ENCODE data around the gene RGMB. TPM values are rescaled to one million over a fixed set of nuclear protein-coding genes. Genes with fewer than 3 reads are reported as not detected.
A peak's percentile ranks its signal among the peaks of the same experiment; 100 is the strongest.

The RGMB gene, protein sequence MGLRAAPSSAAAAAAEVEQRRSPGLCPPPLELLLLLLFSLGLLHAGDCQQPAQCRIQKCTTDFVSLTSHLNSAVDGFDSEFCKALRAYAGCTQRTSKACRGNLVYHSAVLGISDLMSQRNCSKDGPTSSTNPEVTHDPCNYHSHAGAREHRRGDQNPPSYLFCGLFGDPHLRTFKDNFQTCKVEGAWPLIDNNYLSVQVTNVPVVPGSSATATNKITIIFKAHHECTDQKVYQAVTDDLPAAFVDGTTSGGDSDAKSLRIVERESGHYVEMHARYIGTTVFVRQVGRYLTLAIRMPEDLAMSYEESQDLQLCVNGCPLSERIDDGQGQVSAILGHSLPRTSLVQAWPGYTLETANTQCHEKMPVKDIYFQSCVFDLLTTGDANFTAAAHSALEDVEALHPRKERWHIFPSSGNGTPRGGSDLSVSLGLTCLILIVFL
- 4.3 and 4.7 TPM in 2 replicates for polyA plus RNA-seq (2013)

DNA sequence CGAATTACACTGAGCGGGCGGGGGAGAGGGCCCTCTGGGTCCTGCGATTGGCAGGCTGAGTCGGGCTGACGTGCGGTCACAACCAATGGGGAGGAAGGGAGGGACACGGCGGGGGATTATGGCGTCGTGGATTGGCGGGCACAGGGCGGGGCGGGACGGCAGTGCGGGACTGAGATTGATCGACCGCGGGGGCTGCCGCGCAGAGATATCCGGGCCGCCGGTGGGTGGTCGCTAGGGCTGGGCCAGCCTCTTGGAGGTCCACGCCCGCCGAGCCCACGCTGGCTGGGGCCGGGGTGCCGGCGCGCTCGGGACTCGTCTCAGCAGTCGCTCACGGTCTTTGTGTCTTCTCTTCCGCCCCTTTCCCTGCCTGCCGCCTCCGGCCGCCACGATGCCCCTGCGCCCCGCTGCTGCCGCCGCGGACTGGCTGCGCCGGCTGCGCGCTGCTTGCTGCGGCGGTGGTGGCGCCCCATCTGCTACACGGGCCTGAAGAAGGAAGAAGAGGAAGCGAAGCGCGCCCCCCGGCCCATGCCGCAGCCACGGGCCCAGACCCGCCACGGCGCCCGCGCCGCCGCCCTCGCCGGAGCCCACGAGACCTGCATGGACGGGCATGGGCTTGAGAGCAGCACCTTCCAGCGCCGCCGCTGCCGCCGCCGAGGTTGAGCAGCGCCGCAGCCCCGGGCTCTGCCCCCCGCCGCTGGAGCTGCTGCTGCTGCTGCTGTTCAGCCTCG, at the start of gene RGMB:
TSS of gene RGMB (plus strand) at position 200 of the 728 bp plus-strand sequence. CDS start at position 608, 408 bp downstream.
- no peak within 1 kb of the TSS for H3K23ac ChIP-seq (ENCODE audit: low read length)
- WGBS (ENCODE audit: extremely low coverage, insufficient coverage, insufficient read length), result no CpG with 5 or more reads among the region's 84 CpGs
- H3K27ac ChIP-seq (ENCODE audit: low read depth, low read length), result peak within 1 kb of the TSS; percentile 80
- H2AK5ac ChIP-seq (ENCODE audit: low read length), result no peak within 1 kb of the TSS
- peak within 1 kb of the TSS; percentile 54 for H3K14ac ChIP-seq (ENCODE audit: low read length)
- H3K4me3 ChIP-seq (ENCODE audit: low read depth, low read length), result peak within 1 kb of the TSS; percentile 93
- peak within 1 kb of the TSS; percentile 99 for H3K4me2 ChIP-seq (ENCODE audit: low read length)
- H2BK120ac ChIP-seq (ENCODE audit: insufficient read depth, low read length, poor library complexity), result peak within 1 kb of the TSS; percentile 6
- peaks cover 14% of the 10 kb centered on the region for H3K27me3 ChIP-seq (ENCODE audit: insufficient read depth, low read length)
- H2BK12ac ChIP-seq (ENCODE audit: low read length), result no peak within 1 kb of the TSS
- peak within 1 kb of the TSS; percentile 63 for H3K9ac ChIP-seq (ENCODE audit: low read length)
- H3K4me1 ChIP-seq (ENCODE audit: control insufficient read depth in 1 of 2, insufficient read depth in 2 of 2, low read length in 2 of 2), result peaks cover 2 to 4% of the 10 kb centered on the region in 2 experiments
- H3K4ac ChIP-seq (ENCODE audit: low read depth, low read length), result no peak within 1 kb of the TSS
- peak within 1 kb of the TSS; percentile 78 for H4K8ac ChIP-seq (ENCODE audit: low read depth, low read length)
- H2BK5ac ChIP-seq (ENCODE audit: low read depth, low read length, poor library complexity), result peak within 1 kb of the TSS; percentile 49
- no peaks in the 10 kb centered on the region for H3K9me3 ChIP-seq (ENCODE audit: insufficient read depth, low read depth, low read length)
- H2AFZ ChIP-seq (ENCODE audit: insufficient read depth, low read length, poor library complexity), result peak within 1 kb of the TSS; percentile 85
- peak within 1 kb of the TSS; percentile 59 for H4K12ac ChIP-seq (ENCODE audit: low read depth, low read length)
- H3K79me2 ChIP-seq (ENCODE audit: control insufficient read depth, insufficient read depth, low read length, poor library complexity), result peaks cover 8% of the 10 kb centered on the region
- peak within 1 kb of the TSS; percentile 16 for H3K18ac ChIP-seq (ENCODE audit: low read length)
- peaks cover 13% of the 10 kb centered on the region for H3K79me1 ChIP-seq (ENCODE audit: low read length)
- DNase-seq, result peak; percentile 96 to 97
- peak within 1 kb of the TSS; percentile 68 for H4K91ac ChIP-seq (ENCODE audit: low read depth, low read length)
- no peaks in the 10 kb centered on the region for H3K36me3 ChIP-seq (ENCODE audit: control insufficient read depth in 1 of 2, insufficient read depth in 2 of 2, low read length in 2 of 2)

DNA sequence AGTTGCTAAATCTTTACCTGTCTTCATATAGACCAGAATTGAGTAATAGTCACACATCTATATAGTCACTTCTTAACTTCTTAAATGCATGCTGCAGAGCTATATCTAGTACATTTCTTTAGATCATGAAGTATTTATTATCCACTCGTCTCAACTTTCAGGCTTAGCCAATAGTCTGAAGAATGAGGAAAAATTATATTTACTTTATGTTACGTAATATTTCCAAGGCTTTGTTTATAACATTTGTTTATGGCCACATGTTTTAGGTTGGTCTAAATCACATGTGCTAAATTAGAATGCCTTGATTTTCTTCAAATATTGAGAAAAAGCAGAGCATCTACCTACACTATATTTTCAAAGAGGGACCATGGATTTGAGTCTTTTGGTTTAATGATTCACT, 47.2 kb upstream of the RGMB start:
- H2AFZ ChIP-seq (ENCODE audit: insufficient read depth, low read length, poor library complexity), result no peak overlapping the region

DNA sequence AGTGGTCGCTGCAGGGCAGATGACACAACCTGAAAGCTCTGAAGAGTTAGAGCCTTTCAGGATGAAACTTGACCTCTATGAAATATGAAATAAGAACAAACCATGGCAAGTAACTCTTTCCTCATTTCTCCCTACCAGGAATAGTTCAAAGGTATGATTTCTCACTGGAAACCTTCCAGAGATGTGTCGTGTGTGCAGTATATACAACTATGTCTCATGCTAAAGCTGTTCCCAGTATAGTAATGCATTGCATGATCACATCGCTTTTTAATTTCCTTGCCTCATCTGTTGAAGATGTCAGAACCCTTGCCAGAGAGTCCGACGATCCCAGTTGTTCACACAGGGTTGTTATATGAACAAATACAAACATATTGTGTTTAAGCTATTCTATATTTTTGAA, 45.8 kb upstream of the RGMB start:
- no peak overlapping the region for H3K18ac ChIP-seq (ENCODE audit: low read length)
- no peak overlapping the region for H4K91ac ChIP-seq (ENCODE audit: low read depth, low read length)
- H3K9me3 ChIP-seq (ENCODE audit: insufficient read depth, low read depth, low read length), result no peaks in the 10 kb centered on the region
- H3K79me2 ChIP-seq (ENCODE audit: control insufficient read depth, insufficient read depth, low read length, poor library complexity), result no peaks in the 10 kb centered on the region
- H3K36me3 ChIP-seq (ENCODE audit: control insufficient read depth in 1 of 2, insufficient read depth in 2 of 2, low read length in 2 of 2), result no peaks in the 10 kb centered on the region
- H2AFZ ChIP-seq (ENCODE audit: insufficient read depth, low read length, poor library complexity), result no peak overlapping the region
- no peaks in the 10 kb centered on the region for H3K27me3 ChIP-seq (ENCODE audit: insufficient read depth, low read length)
- no peak overlapping the region for H2AK5ac ChIP-seq (ENCODE audit: low read length)
- no peak overlapping the region for H3K9ac ChIP-seq (ENCODE audit: low read length)
- no peak overlapping the region for H2BK5ac ChIP-seq (ENCODE audit: low read depth, low read length, poor library complexity)
- H2BK120ac ChIP-seq (ENCODE audit: insufficient read depth, low read length, poor library complexity), result no peak overlapping the region
- WGBS (ENCODE audit: extremely low coverage, insufficient coverage, insufficient read length), result no CpG with 5 or more reads among the region's 5 CpGs
- H3K4me2 ChIP-seq (ENCODE audit: low read length), result no peak overlapping the region
- no peaks in the 10 kb centered on the region for H3K79me1 ChIP-seq (ENCODE audit: low read length)
- H2BK12ac ChIP-seq (ENCODE audit: low read length), result no peak overlapping the region
- H4K12ac ChIP-seq (ENCODE audit: low read depth, low read length), result no peak overlapping the region
- no peak overlapping the region for H3K27ac ChIP-seq (ENCODE audit: low read depth, low read length)
- no peaks in the 10 kb centered on the region for H3K4me1 ChIP-seq (ENCODE audit: control insufficient read depth in 1 of 2, insufficient read depth in 2 of 2, low read length in 2 of 2)
- no peak overlapping the region for H3K23ac ChIP-seq (ENCODE audit: low read length)
- no peak overlapping the region for H4K8ac ChIP-seq (ENCODE audit: low read depth, low read length)
- H3K4me3 ChIP-seq (ENCODE audit: low read depth, low read length), result no peak overlapping the region
- H3K4ac ChIP-seq (ENCODE audit: low read depth, low read length), result no peak overlapping the region
- no peak overlapping the region for H3K14ac ChIP-seq (ENCODE audit: low read length)
- no peak for DNase-seq

More for the DNA sequence above, 47.2 kb upstream of the RGMB start:
- Histone ChIP-seq H4K12ac (ENCODE audit: low read depth, low read length) (no peak overlapping the region), H3K9ac (ENCODE audit: low read length) (no peak overlapping the region), H2AK5ac (ENCODE audit: low read length) (no peak overlapping the region), H2BK12ac (ENCODE audit: low read length) (no peak overlapping the region), H2BK120ac (ENCODE audit: insufficient read depth, low read length, poor library complexity) (no peak overlapping the region), H3K79me1 (ENCODE audit: low read length) (no peaks in the 10 kb centered on the region), H3K79me2 (ENCODE audit: control insufficient read depth, insufficient read depth, low read length, poor library complexity) (no peaks in the 10 kb centered on the region), H3K14ac (ENCODE audit: low read length) (no peak overlapping the region), H3K18ac (ENCODE audit: low read length) (no peak overlapping the region), H3K36me3 (ENCODE audit: control insufficient read depth in 1 of 2, insufficient read depth in 2 of 2, low read length in 2 of 2) (no peaks in the 10 kb centered on the region), H3K23ac (ENCODE audit: low read length) (no peak overlapping the region), H3K4me1 (ENCODE audit: control insufficient read depth in 1 of 2, insufficient read depth in 2 of 2, low read length in 2 of 2) (no peaks in the 10 kb centered on the region), H3K4me3 (ENCODE audit: low read depth, low read length) (no peak overlapping the region), H3K9me3 (ENCODE audit: insufficient read depth, low read depth, low read length) (no peaks in the 10 kb centered on the region), H4K8ac (ENCODE audit: low read depth, low read length) (no peak overlapping the region), H3K27me3 (ENCODE audit: insufficient read depth, low read length) (no peaks in the 10 kb centered on the region), H2BK5ac (ENCODE audit: low read depth, low read length, poor library complexity) (no peak overlapping the region), H3K4me2 (ENCODE audit: low read length) (no peak overlapping the region), H3K4ac (ENCODE audit: low read depth, low read length) (no peak overlapping the region), H4K91ac (ENCODE audit: low read depth, low read length) (no peak overlapping the region), H3K27ac (ENCODE audit: low read depth, low read length) (no peak overlapping the region)
- whole genome bisulfite sequencing (ENCODE audit: extremely low coverage, insufficient coverage, insufficient read length), result no CpG with 5 or more reads among the region's 2 CpGs
- no peak for DNase-seq

DNA sequence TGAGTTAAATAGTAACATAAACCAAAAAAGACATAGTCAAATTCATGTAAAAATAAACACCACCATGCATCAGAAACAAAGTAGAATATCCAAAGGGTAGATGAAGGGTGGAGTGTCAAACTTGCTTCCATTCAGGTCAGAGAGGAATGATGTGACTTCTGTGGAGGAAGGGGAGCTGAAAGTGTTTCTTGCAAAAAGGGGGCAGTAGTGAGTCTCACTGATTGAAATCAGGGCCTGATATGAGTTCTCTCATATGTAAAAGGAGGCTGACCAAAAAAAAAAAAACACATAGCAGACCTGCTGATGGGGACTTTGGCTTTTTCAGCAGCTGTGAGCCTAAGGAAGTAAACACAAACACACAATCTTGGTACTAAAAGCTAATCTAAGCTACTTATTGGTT, 38.8 kb upstream of the RGMB start:
- Histone ChIP-seq H2AK5ac (ENCODE audit: low read length) (no peak overlapping the region), H2BK12ac (ENCODE audit: low read length) (no peak overlapping the region), H3K9ac (ENCODE audit: low read length) (no peak overlapping the region), H3K79me2 (ENCODE audit: control insufficient read depth, insufficient read depth, low read length, poor library complexity) (no peaks in the 10 kb centered on the region), H4K12ac (ENCODE audit: low read depth, low read length) (no peak overlapping the region), H2BK120ac (ENCODE audit: insufficient read depth, low read length, poor library complexity) (no peak overlapping the region), H3K27me3 (ENCODE audit: insufficient read depth, low read length) (no peaks in the 10 kb centered on the region), H3K27ac (ENCODE audit: low read depth, low read length) (no peak overlapping the region), H4K8ac (ENCODE audit: low read depth, low read length) (no peak overlapping the region), H2AFZ (ENCODE audit: insufficient read depth, low read length, poor library complexity) (no peak overlapping the region), H3K18ac (ENCODE audit: low read length) (no peak overlapping the region), H3K36me3 (ENCODE audit: control insufficient read depth in 1 of 2, insufficient read depth in 2 of 2, low read length in 2 of 2) (peaks cover 0 to 2% of the 10 kb centered on the region in 2 experiments), H3K4me1 (ENCODE audit: control insufficient read depth in 1 of 2, insufficient read depth in 2 of 2, low read length in 2 of 2) (no peaks in the 10 kb centered on the region), H3K23ac (ENCODE audit: low read length) (no peak overlapping the region), H3K9me3 (ENCODE audit: insufficient read depth, low read depth, low read length) (no peaks in the 10 kb centered on the region), H2BK5ac (ENCODE audit: low read depth, low read length, poor library complexity) (no peak overlapping the region), H3K4me3 (ENCODE audit: low read depth, low read length) (no peak overlapping the region), H3K79me1 (ENCODE audit: low read length) (no peaks in the 10 kb centered on the region), H4K91ac (ENCODE audit: low read depth, low read length) (no peak overlapping the region), H3K4ac (ENCODE audit: low read depth, low read length) (no peak overlapping the region), H3K14ac (ENCODE audit: low read length) (no peak overlapping the region), H3K4me2 (ENCODE audit: low read length) (no peak overlapping the region)
- DNase-seq, result no peak

All from trophoblast cell (in vitro differentiated cells and primary cell).